SK-N-SH treated with all-trans-retinoic acid at 6 μM for 48 hours (cell line): ENCODE results near the gene P2RY8.
"Not testable (repeated sequence)": the region's sequence is repeated elsewhere in the genome, so short reads cannot be mapped to it uniquely, and the experiment has no call there.

Experiments used
- ATAC-seq: fragments of 200-7000 bp; cut with Tn5 transposase; 3 replicates; pipeline ENCODE4 v1.9.1; 2020; ENCODE audit warnings: mild to moderate bottlenecking, moderate library complexity
- ARNTL ChIP-seq: fragments of 450-650 bp; formaldehyde crosslinking; IDR thresholded peaks from 2 replicates; pipeline ENCODE4 v1.5.0; 2020; ENCODE audit warnings: low read depth, mild to moderate bottlenecking, moderate library complexity, borderline replicate concordance
- BACH2 ChIP-seq: fragments of 250-450 bp; sonication (Bioruptor Pico); IDR thresholded peaks from 2 replicates; pipeline ENCODE4 v1.9.0; 2021; ENCODE audit warnings: mild to moderate bottlenecking, borderline replicate concordance
- CREB5 ChIP-seq: fragments of 250-450 bp; sonication (Bioruptor Pico); IDR thresholded peaks from 2 replicates; pipeline ENCODE4 v1.5.1; 2020; ENCODE audit warnings: low read depth, mild to moderate bottlenecking, moderate library complexity
- CSRNP3 ChIP-seq: fragments of 250-450 bp; sonication (Bioruptor Pico); IDR thresholded peaks from 2 replicates; pipeline ENCODE4 v1.5.1; 2021; ENCODE audit warnings: mild to moderate bottlenecking, moderate library complexity
- ESRRG ChIP-seq: fragments of 250-450 bp; sonication (Bioruptor Pico); IDR thresholded peaks from 2 replicates; pipeline ENCODE4 v1.6.1; 2021; ENCODE audit warnings: mild to moderate bottlenecking
- ISL1 ChIP-seq: fragments of 250-450 bp; sonication (Bioruptor Pico); IDR thresholded peaks from 2 replicates; pipeline ENCODE4 v2.1.2; 2022; ENCODE audit warnings: mild to moderate bottlenecking, moderate library complexity
- PATZ1 ChIP-seq: fragments of 250-450 bp; sonication (Bioruptor Pico); IDR thresholded peaks from 2 replicates; pipeline ENCODE4 v1.8.0; 2020; ENCODE audit warnings: mild to moderate bottlenecking, moderate library complexity, borderline replicate concordance
- POU6F1 ChIP-seq: fragments of 250-450 bp; sonication (Bioruptor Pico); IDR thresholded peaks from 2 replicates; pipeline ENCODE4 v1.8.0; 2021; ENCODE audit warnings: low read depth, mild to moderate bottlenecking, moderate library complexity, borderline replicate concordance
- RARB ChIP-seq: fragments of 250-450 bp; sonication (Bioruptor Pico); IDR thresholded peaks from 2 replicates; pipeline ENCODE4 v1.8.0; 2021; ENCODE audit warnings: mild to moderate bottlenecking, moderate library complexity
- SNAI2 ChIP-seq: fragments of 250-450 bp; sonication (Bioruptor Pico); IDR thresholded peaks from 2 replicates; pipeline ENCODE4 v1.5.0; 2020; ENCODE audit warnings: mild to moderate bottlenecking, moderate library complexity
- TCF4 ChIP-seq: fragments of 250-450 bp; sonication (Bioruptor Pico); IDR thresholded peaks from 2 replicates; pipeline ENCODE4 v1.8.0; 2021; ENCODE audit warnings: mild to moderate bottlenecking, moderate library complexity, borderline replicate concordance
- TOX ChIP-seq: fragments of 250-450 bp; sonication (Bioruptor Pico); IDR thresholded peaks from 2 replicates; pipeline ENCODE4 v1.8.0; 2021; ENCODE audit warnings: mild to moderate bottlenecking, moderate library complexity, borderline replicate concordance
- TSHZ2 ChIP-seq: fragments of 250-450 bp; sonication (Bioruptor Pico); IDR thresholded peaks from 2 replicates; pipeline ENCODE4 v1.5.0; 2020; ENCODE audit warnings: mild to moderate bottlenecking, moderate library complexity
- ZC3H10 ChIP-seq: fragments of 250-450 bp; sonication (Bioruptor Pico); IDR thresholded peaks from 2 replicates; pipeline ENCODE4 v1.5.1; 2021; ENCODE audit warnings: mild to moderate bottlenecking, moderate library complexity
- ZFP3 ChIP-seq: fragments of 250-450 bp; sonication (Bioruptor Pico); IDR thresholded peaks from 2 replicates; pipeline ENCODE4 v1.5.0; 2020; ENCODE audit warnings: mild to moderate bottlenecking, moderate library complexity
- ZNF565 ChIP-seq: fragments of 450-650 bp; formaldehyde crosslinking; conservative IDR thresholded peaks from 2 replicates; pipeline ENCODE4 v1.5.0; 2020; ENCODE audit warnings: low read depth, mild to moderate bottlenecking, moderate library complexity
- ZNF70 ChIP-seq: fragments of 450-650 bp; formaldehyde crosslinking; IDR thresholded peaks from 2 replicates; pipeline ENCODE4 v1.5.0; 2020; ENCODE audit warnings: mild to moderate bottlenecking, moderate library complexity
- ZNF8 ChIP-seq: fragments of 450-650 bp; formaldehyde crosslinking; IDR thresholded peaks from 2 replicates; pipeline ENCODE4 v1.5.0; 2020; ENCODE audit warnings: mild to moderate bottlenecking, moderate library complexity

The P2RY8 gene

GRCh38 chrX:1484638-1485019, 52.4 kb downstream of the P2RY8 start:
- no peak for ATAC-seq
- TF ChIP-seq TOX (CRISPR knock-in tag) (no peak), RARB (CRISPR knock-in tag) (no peak), PATZ1 (CRISPR knock-in tag) (no peak), SNAI2 (CRISPR knock-in tag) (no peak), CREB5 (no peak), POU6F1 (CRISPR knock-in tag) (no peak), ZNF70 (CRISPR knock-in tag) (no peak), ZFP3 (CRISPR knock-in tag) (no peak), CSRNP3 (CRISPR knock-in tag) (no peak), ZNF565 (CRISPR knock-in tag) (no peak), ESRRG (no peak), ZC3H10 (CRISPR knock-in tag) (no peak), TCF4 (CRISPR knock-in tag) (no peak), ARNTL (CRISPR knock-in tag) (no peak), ISL1 (CRISPR knock-in tag) (no peak), TSHZ2 (CRISPR knock-in tag) (no peak)

GRCh38 chrX:1483843-1484637, 52.9 kb downstream of the P2RY8 start:
- ATAC-seq = no peak
- TF ChIP-seq ZNF70 (CRISPR knock-in tag) = no peak
- no peak for TF ChIP-seq BACH2 (CRISPR knock-in tag)
- TF ChIP-seq SNAI2 (CRISPR knock-in tag) = no peak
- no peak for TF ChIP-seq RARB (CRISPR knock-in tag)
- TF ChIP-seq PATZ1 (CRISPR knock-in tag) = no peak
- TF ChIP-seq ZC3H10 (CRISPR knock-in tag) = no peak
- no peak for TF ChIP-seq ZFP3 (CRISPR knock-in tag)
- no peak for TF ChIP-seq ZNF8 (CRISPR knock-in tag)
- no peak for TF ChIP-seq POU6F1 (CRISPR knock-in tag)

- not testable (repeated sequence) for ATAC-seq
These were observed 54.5 kb downstream of the P2RY8 start for GRCh38 chrX:1482530-1482928.
